WTC11 (cell line): ENCODE data around the gene IFI44. TPM values are rescaled to one million over a fixed set of nuclear protein-coding genes. Genes with fewer than 3 reads are reported as not detected.

Experiments used
- ATAC-seq: fragments of 200-7000 bp; cut with Tn5 transposase; 2 replicates; pipeline ENCODE4 v1.10.0; 2021; ENCODE audit warnings: mild to moderate bottlenecking, moderate library complexity
- Bru-seq: library from RNA; stranded (reverse); fragments of 400-500 nt; gene quantifications from one replicate; lab custom pipeline; 2021; lab: Mats Ljungman, UMichigan
- CTCF ChIA-PET: fragments of 300-600 bp; sonication (Branson Sonifier 250); formaldehyde crosslinking; loops from one replicate; lab custom pipeline; 2021; ENCODE audit warnings: antibody characterized with exemption; lab: Charles Lee
- POLR2A ChIA-PET: fragments of 350-600 bp; sonication (Branson Sonifier 250); formaldehyde crosslinking; loops from one replicate; lab custom pipeline; 2021; ENCODE audit warnings: antibody characterized with exemption; lab: Charles Lee
- DNase-seq: peaks from one replicate; pipeline ENCODE4 v3.0.0; 2021; ENCODE audit warnings: low spot score
- H3K27ac Mint-ChIP-seq: 2 replicates; pipeline ENCODE4 v1.8.0; 2021; ENCODE audit warnings: mixed read lengths
- H3K27me3 Mint-ChIP-seq: 2 replicates; pipeline ENCODE4 v1.8.0; 2021; ENCODE audit warnings: low read depth, mild to moderate bottlenecking, moderate library complexity, mixed read lengths
- H3K36me3 Mint-ChIP-seq: 2 replicates; pipeline ENCODE4 v1.8.0; 2021; ENCODE audit warnings: mixed read lengths
- H3K4me1 Mint-ChIP-seq: 2 replicates; pipeline ENCODE4 v1.8.0; 2022; ENCODE audit warnings: mixed read lengths
- H3K4me3 Mint-ChIP-seq: 2 replicates; pipeline ENCODE4 v1.8.0; 2021; ENCODE audit warnings: mild to moderate bottlenecking, moderate library complexity, mixed read lengths
- H3K9me3 Mint-ChIP-seq: 2 replicates; pipeline ENCODE4 v1.8.0; 2021; ENCODE audit warnings: mixed read lengths
- ATF1 ChIP-seq: sonication (generic); formaldehyde crosslinking; IDR thresholded peaks from 2 replicates; pipeline ENCODE4 v1.8.1; 2023; ENCODE audit warnings: mild to moderate bottlenecking, moderate library complexity, missing genetic modification reagents
- CREM ChIP-seq: sonication (generic); formaldehyde crosslinking; IDR thresholded peaks from 2 replicates; pipeline ENCODE4 v1.8.1; 2022; ENCODE audit warnings: mild to moderate bottlenecking, missing genetic modification reagents, moderate library complexity
- ELF4 ChIP-seq: sonication (generic); formaldehyde crosslinking; IDR thresholded peaks from 2 replicates; pipeline ENCODE4 v1.8.1; 2022; ENCODE audit warnings: low read depth, mild to moderate bottlenecking, moderate library complexity, missing genetic modification reagents
- ETV6 ChIP-seq: sonication (generic); formaldehyde crosslinking; IDR thresholded peaks from 2 replicates; pipeline ENCODE4 v1.8.1; 2022; ENCODE audit warnings: mild to moderate bottlenecking, missing genetic modification reagents
- FOXK1 ChIP-seq: sonication (generic); formaldehyde crosslinking; IDR thresholded peaks from 2 replicates; pipeline ENCODE4 v1.8.0; 2022; ENCODE audit warnings: mild to moderate bottlenecking, moderate library complexity, missing genetic modification reagents
- FOXP1 ChIP-seq: sonication (generic); formaldehyde crosslinking; IDR thresholded peaks from 2 replicates; pipeline ENCODE4 v1.8.0; 2022; ENCODE audit warnings: missing genetic modification reagents, mild to moderate bottlenecking, moderate library complexity, borderline replicate concordance
- GRHL2 ChIP-seq: fragments of 250-450 bp; sonication (Bioruptor Pico); IDR thresholded peaks from 2 replicates; pipeline ENCODE4 v1.8.0; 2022; ENCODE audit warnings: mild to moderate bottlenecking, moderate library complexity; ENCODE audit not compliant: insufficient replicate concordance, severe bottlenecking
- TCF7 ChIP-seq: sonication (generic); formaldehyde crosslinking; IDR thresholded peaks from 2 replicates; pipeline ENCODE4 v1.8.0; 2022; ENCODE audit warnings: mild to moderate bottlenecking, low read depth, missing genetic modification reagents, moderate library complexity
- TEAD1 ChIP-seq: sonication (generic); formaldehyde crosslinking; IDR thresholded peaks from 2 replicates; pipeline ENCODE4 v1.8.0; 2022; ENCODE audit warnings: mild to moderate bottlenecking, missing genetic modification reagents
- ZNF121 ChIP-seq: sonication (generic); formaldehyde crosslinking; IDR thresholded peaks from 2 replicates; pipeline ENCODE4 v1.8.0; 2023; ENCODE audit warnings: missing genetic modification reagents
- ZNF263 ChIP-seq: sonication (generic); formaldehyde crosslinking; IDR thresholded peaks from 2 replicates; pipeline ENCODE4 v1.8.1; 2022; ENCODE audit warnings: low read depth, mild to moderate bottlenecking, moderate library complexity, missing genetic modification reagents
- ZNF317 ChIP-seq: sonication (generic); formaldehyde crosslinking; IDR thresholded peaks from 2 replicates; pipeline ENCODE4 v1.8.1; 2023; ENCODE audit warnings: low read depth, mild to moderate bottlenecking, moderate library complexity, missing genetic modification reagents, borderline replicate concordance
- ZNF423 ChIP-seq: fragments of 250-450 bp; sonication (Bioruptor Pico); IDR thresholded peaks from 2 replicates; pipeline ENCODE4 v2.1.2; 2022; ENCODE audit warnings: mild to moderate bottlenecking, moderate library complexity
- long read RNA-seq, 3 experiments: library from RNA in 1 of 3; library from capped mRNA in 1 of 3; library from polyadenylated mRNA in 1 of 3; unstranded in 2 of 3; stranded (forward) in 1 of 3; transcript quantifications; one replicate each; pipeline ENCODE4 v2.0.0, GENCODE V29; 2021
- total RNA-seq: library from RNA; stranded (reverse); gene quantifications from 3 replicates; pipeline ENCODE4 v1.2.3, GENCODE V29; 2021
- TF ChIP-seq, protein P1 (sequence below): sonication (generic); formaldehyde crosslinking; IDR thresholded peaks from 2 replicates; pipeline ENCODE4 v1.8.0; 2023; ENCODE audit warnings: missing genetic modification reagents
- TF ChIP-seq, protein P2 (sequence below): sonication (generic); formaldehyde crosslinking; IDR thresholded peaks from 2 replicates; pipeline ENCODE4 v1.8.0; 2022; ENCODE audit warnings: mild to moderate bottlenecking, missing genetic modification reagents
- TF ChIP-seq, protein P3 (sequence below): sonication (generic); formaldehyde crosslinking; IDR thresholded peaks from 2 replicates; pipeline ENCODE4 v1.8.1; 2023; ENCODE audit warnings: mild to moderate bottlenecking, missing genetic modification reagents
- TF ChIP-seq, protein P4 (sequence below): fragments of 250-450 bp; sonication (Bioruptor Pico); conservative IDR thresholded peaks from 2 replicates; pipeline ENCODE4 v1.9.0; 2021; ENCODE audit warnings: mild to moderate bottlenecking
- TF ChIP-seq, protein P5 (sequence below): sonication (generic); formaldehyde crosslinking; IDR thresholded peaks from 2 replicates; pipeline ENCODE4 v1.8.1; 2023; ENCODE audit warnings: mild to moderate bottlenecking, missing genetic modification reagents, moderate library complexity
- TF ChIP-seq, protein P6 (sequence below): sonication (generic); formaldehyde crosslinking; IDR thresholded peaks from 2 replicates; pipeline ENCODE4 v1.8.1; 2023; ENCODE audit warnings: mild to moderate bottlenecking, missing genetic modification reagents, moderate library complexity

Gene IFI44, protein sequence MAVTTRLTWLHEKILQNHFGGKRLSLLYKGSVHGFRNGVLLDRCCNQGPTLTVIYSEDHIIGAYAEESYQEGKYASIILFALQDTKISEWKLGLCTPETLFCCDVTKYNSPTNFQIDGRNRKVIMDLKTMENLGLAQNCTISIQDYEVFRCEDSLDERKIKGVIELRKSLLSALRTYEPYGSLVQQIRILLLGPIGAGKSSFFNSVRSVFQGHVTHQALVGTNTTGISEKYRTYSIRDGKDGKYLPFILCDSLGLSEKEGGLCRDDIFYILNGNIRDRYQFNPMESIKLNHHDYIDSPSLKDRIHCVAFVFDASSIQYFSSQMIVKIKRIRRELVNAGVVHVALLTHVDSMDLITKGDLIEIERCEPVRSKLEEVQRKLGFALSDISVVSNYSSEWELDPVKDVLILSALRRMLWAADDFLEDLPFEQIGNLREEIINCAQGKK
- 0.15 TPM in 1 of 3 replicates, not detected in the others for total RNA-seq
- Bru-seq, nascent RNA = not detected
- long read RNA-seq, experiment 1 = 0 reads
- long read RNA-seq, experiment 2 = 0 reads
- long read RNA-seq, experiment 3 = 0 reads

DNA sequence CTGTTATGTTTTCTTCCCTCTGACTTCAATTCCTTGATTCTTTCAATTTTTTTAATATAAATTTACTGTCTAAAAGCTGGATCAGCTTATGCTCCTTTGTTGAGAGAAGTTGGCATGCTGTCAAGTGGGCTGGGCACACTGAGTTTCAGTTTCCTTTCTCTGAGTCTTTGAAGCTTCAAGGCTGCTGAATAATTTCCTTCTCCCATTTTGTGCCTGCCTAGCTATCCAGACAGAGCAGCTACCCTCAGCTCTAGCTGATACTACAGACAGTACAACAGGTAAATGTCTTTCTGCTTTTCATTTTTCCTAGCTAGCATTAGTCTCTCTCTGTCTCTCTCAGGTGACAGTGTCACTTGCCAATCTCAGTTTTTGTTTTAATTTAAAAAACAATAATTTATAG, at the start of gene IFI44:
Gene IFI44 (plus strand): TSS at position 204 of the 400 bp plus-strand sequence. CDS start 365 bp downstream, outside the sequence.
- ATAC-seq = no peak
- H3K27ac Mint-ChIP-seq = no peak within 1 kb of the TSS

DNA sequence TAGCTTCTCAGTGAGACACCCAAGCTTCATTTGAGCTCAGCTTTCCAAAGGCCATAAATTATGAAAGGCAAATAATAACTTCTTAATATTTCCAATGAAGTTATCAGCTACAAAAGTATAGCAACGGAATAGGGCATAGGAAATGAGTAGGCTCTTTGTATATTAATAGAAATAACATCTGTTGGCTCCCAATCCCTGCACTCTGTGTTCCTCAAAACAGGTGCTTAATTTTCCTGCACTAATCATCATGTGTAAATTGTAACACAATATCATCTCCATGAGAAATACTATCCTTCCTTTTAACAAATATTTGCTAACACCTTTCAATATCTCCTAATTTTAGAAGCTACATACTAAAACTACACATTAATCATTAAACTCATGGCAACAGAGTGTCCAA, 48.6 kb upstream of the IFI44 start:
- DNase-seq (no peak), ATAC-seq (no peak)
- H3K4me1 Mint-ChIP-seq = 0 out of 2 replicates have a peak, but pooled peaks cover 6% of the 10 kb centered on the region
- H3K27ac Mint-ChIP-seq = no peak overlapping the region
- CTCF ChIA-PET = interaction anchor here (0.9 kb wide), 1 partner anchor 16 kb away, joined by 3 read pairs; no protein-coding TSS in a partner anchor
- H3K27me3 Mint-ChIP-seq = no peaks in the 10 kb centered on the region; the same call in 1 of the 2 replicates
- POLR2A ChIA-PET = no interaction called here
- TF ChIP-seq TEAD1 (CRISPR knock-in tag) = no peak
- TF ChIP-seq ATF1 = no peak
- no peak for TF ChIP-seq ZNF423 (CRISPR knock-in tag)
- TF ChIP-seq CREM (CRISPR knock-in tag) = no peak
- no peak for TF ChIP-seq ETV6
- no peak for TF ChIP-seq GRHL2 (CRISPR knock-in tag)
- TF ChIP-seq, protein P1, sequence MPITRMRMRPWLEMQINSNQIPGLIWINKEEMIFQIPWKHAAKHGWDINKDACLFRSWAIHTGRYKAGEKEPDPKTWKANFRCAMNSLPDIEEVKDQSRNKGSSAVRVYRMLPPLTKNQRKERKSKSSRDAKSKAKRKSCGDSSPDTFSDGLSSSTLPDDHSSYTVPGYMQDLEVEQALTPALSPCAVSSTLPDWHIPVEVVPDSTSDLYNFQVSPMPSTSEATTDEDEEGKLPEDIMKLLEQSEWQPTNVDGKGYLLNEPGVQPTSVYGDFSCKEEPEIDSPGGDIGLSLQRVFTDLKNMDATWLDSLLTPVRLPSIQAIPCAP = no peak
- TF ChIP-seq, protein P2, sequence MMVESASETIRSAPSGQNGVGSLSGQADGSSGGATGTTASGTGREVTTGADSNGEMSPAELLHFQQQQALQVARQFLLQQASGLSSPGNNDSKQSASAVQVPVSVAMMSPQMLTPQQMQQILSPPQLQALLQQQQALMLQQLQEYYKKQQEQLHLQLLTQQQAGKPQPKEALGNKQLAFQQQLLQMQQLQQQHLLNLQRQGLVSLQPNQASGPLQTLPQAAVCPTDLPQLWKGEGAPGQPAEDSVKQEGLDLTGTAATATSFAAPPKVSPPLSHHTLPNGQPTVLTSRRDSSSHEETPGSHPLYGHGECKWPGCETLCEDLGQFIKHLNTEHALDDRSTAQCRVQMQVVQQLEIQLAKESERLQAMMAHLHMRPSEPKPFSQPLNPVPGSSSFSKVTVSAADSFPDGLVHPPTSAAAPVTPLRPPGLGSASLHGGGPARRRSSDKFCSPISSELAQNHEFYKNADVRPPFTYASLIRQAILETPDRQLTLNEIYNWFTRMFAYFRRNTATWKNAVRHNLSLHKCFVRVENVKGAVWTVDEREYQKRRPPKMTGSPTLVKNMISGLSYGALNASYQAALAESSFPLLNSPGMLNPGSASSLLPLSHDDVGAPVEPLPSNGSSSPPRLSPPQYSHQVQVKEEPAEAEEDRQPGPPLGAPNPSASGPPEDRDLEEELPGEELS (CRISPR knock-in tag) = no peak
- TF ChIP-seq, protein P3, sequence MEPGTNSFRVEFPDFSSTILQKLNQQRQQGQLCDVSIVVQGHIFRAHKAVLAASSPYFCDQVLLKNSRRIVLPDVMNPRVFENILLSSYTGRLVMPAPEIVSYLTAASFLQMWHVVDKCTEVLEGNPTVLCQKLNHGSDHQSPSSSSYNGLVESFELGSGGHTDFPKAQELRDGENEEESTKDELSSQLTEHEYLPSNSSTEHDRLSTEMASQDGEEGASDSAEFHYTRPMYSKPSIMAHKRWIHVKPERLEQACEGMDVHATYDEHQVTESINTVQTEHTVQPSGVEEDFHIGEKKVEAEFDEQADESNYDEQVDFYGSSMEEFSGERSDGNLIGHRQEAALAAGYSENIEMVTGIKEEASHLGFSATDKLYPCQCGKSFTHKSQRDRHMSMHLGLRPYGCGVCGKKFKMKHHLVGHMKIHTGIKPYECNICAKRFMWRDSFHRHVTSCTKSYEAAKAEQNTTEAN (CRISPR knock-in tag) = no peak
- TF ChIP-seq, protein P4, sequence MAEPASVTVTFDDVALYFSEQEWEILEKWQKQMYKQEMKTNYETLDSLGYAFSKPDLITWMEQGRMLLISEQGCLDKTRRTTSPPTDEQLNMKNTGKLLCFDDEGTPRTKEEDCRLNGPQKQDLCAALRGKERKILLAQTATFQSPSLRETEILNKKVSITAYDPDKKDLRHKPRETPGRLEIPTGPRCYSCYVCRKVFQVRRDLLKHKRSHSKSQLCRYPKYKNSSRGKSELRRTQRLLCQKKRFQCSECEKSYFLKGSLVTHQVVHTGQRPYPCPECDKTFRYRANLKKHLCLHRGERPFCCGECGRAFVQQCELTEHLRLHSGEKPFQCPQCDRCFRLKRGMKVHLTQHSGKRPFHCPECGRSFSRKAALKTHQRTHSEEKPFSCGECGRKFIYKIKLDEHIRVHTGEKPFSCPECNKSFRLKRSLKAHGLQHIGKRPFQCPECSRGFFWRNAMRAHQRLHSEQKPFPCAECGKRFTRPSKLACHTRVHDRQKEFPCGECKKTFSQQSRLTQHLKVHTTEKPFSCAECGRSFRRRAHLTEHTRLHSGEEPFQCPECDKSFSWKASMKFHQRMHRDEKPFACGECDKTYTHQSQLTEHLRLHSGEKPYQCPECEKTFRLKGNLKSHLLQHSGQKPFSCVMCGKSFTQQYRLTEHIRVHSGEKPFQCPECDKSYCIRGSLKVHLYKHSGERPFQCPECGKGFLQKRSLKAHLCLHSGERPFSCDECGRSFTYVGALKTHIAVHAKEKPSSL (CRISPR knock-in tag) = no peak
- TF ChIP-seq, protein P5, sequence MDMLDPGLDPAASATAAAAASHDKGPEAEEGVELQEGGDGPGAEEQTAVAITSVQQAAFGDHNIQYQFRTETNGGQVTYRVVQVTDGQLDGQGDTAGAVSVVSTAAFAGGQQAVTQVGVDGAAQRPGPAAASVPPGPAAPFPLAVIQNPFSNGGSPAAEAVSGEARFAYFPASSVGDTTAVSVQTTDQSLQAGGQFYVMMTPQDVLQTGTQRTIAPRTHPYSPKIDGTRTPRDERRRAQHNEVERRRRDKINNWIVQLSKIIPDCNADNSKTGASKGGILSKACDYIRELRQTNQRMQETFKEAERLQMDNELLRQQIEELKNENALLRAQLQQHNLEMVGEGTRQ (CRISPR knock-in tag) = no peak
- TF ChIP-seq, protein P6, sequence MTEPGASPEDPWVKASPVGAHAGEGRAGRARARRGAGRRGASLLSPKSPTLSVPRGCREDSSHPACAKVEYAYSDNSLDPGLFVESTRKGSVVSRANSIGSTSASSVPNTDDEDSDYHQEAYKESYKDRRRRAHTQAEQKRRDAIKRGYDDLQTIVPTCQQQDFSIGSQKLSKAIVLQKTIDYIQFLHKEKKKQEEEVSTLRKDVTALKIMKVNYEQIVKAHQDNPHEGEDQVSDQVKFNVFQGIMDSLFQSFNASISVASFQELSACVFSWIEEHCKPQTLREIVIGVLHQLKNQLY = no peak
- no peak for TF ChIP-seq ZNF317
- no peak for TF ChIP-seq ZNF121
- TF ChIP-seq FOXP1 (CRISPR knock-in tag) = no peak
- TF ChIP-seq ELF4 (CRISPR knock-in tag) = no peak
- TF ChIP-seq ZNF263 (CRISPR knock-in tag) = no peak
- H3K36me3 Mint-ChIP-seq = no peaks in the 10 kb centered on the region
- H3K4me3 Mint-ChIP-seq = no peak overlapping the region
- H3K9me3 Mint-ChIP-seq = no peaks in the 10 kb centered on the region

More for the DNA sequence above, at the start of gene IFI44:
- CTCF ChIA-PET = interaction anchor here (0.9 kb wide), 1 partner anchor 32 kb away, joined by 3 read pairs; no protein-coding TSS in a partner anchor
- TF ChIP-seq FOXK1 (no peak), TCF7 (CRISPR knock-in tag) (no peak)
- TF ChIP-seq, all 79 proteins: peak for 0
- peaks cover 7% of the 10 kb centered on the region for H3K36me3 Mint-ChIP-seq
- H3K9me3 Mint-ChIP-seq = peaks cover 39% of the 10 kb centered on the region
- H3K4me1 Mint-ChIP-seq = no peaks in the 10 kb centered on the region
- no peak within 1 kb of the TSS for H3K4me3 Mint-ChIP-seq
- POLR2A ChIA-PET = no interaction called here
- no peak for DNase-seq
- peaks cover 21% of the 10 kb centered on the region for H3K27me3 Mint-ChIP-seq
